ENCODE data around the gene RBBP4.

Gene RBBP4

GRCh38 chr1:32718527-32718926 lies 67.5 kb downstream of the RBBP4 start:
- Histone ChIP-seq H3K9me3 (ENCODE audit: insufficient read depth, low read depth, low read length) (no peaks in the 10 kb centered on the region), H3K9ac (ENCODE audit: low read depth, low read length, poor library complexity, severe bottlenecking) (no peak overlapping the region), H3K4me3 (ENCODE audit: low read length, poor library complexity, severe bottlenecking) (no peak overlapping the region), H3F3A (ENCODE audit: low read depth) (no peaks in the 10 kb centered on the region), H3K9me2 (replicated peaks; ENCODE audit: low read depth, low read length) (no peaks in the 10 kb centered on the region), H2AFZ (ENCODE audit: low read length) (no peak overlapping the region), H3K4me1 (ENCODE audit: insufficient read depth, low read length, poor library complexity, severe bottlenecking) (peaks cover 12% of the 10 kb centered on the region), H3K27me3 (ENCODE audit: insufficient read depth, low read length, poor library complexity, severe bottlenecking) (no peaks in the 10 kb centered on the region), H3K36me3 (ENCODE audit: insufficient read depth, low read length) (no peaks in the 10 kb centered on the region), H3K4me2 (ENCODE audit: low read depth, low read length, poor library complexity, severe bottlenecking) (no peak overlapping the region), H4K20me1 (ENCODE audit: insufficient read depth, low read length, poor library complexity, severe bottlenecking) (no peaks in the 10 kb centered on the region), H3K79me2 (ENCODE audit: insufficient read depth, low read length) (no peaks in the 10 kb centered on the region)
- TF ChIP-seq, protein P1, sequence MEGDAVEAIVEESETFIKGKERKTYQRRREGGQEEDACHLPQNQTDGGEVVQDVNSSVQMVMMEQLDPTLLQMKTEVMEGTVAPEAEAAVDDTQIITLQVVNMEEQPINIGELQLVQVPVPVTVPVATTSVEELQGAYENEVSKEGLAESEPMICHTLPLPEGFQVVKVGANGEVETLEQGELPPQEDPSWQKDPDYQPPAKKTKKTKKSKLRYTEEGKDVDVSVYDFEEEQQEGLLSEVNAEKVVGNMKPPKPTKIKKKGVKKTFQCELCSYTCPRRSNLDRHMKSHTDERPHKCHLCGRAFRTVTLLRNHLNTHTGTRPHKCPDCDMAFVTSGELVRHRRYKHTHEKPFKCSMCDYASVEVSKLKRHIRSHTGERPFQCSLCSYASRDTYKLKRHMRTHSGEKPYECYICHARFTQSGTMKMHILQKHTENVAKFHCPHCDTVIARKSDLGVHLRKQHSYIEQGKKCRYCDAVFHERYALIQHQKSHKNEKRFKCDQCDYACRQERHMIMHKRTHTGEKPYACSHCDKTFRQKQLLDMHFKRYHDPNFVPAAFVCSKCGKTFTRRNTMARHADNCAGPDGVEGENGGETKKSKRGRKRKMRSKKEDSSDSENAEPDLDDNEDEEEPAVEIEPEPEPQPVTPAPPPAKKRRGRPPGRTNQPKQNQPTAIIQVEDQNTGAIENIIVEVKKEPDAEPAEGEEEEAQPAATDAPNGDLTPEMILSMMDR (conservative IDR thresholded peaks at IDR 0.05; ENCODE audit: low read length): no peak
- no peak for TF ChIP-seq EZH2phosphoT487 (IDR thresholded peaks at IDR 0.05; ENCODE audit: borderline replicate concordance)

- H3F3A ChIP-seq (ENCODE audit: low read depth): no peaks in the 10 kb centered on the region
- no peak for TF ChIP-seq EZH2phosphoT487 (IDR thresholded peaks at IDR 0.05; ENCODE audit: borderline replicate concordance)
- TF ChIP-seq, protein P1 (conservative IDR thresholded peaks at IDR 0.05; ENCODE audit: low read length): no peak
- no peak overlapping the region for H2AFZ ChIP-seq (ENCODE audit: low read length)
- peaks cover 17% of the 10 kb centered on the region for H3K4me1 ChIP-seq (ENCODE audit: insufficient read depth, low read length, poor library complexity, severe bottlenecking)
- H3K4me2 ChIP-seq (ENCODE audit: low read depth, low read length, poor library complexity, severe bottlenecking): no peak overlapping the region
- no peaks in the 10 kb centered on the region for H3K9me3 ChIP-seq (ENCODE audit: insufficient read depth, low read depth, low read length)
- H3K79me2 ChIP-seq (ENCODE audit: insufficient read depth, low read length): no peaks in the 10 kb centered on the region
- H3K36me3 ChIP-seq (ENCODE audit: insufficient read depth, low read length): no peaks in the 10 kb centered on the region
- no peaks in the 10 kb centered on the region for H3K9me2 ChIP-seq (replicated peaks; ENCODE audit: low read depth, low read length)
- H3K4me3 ChIP-seq (ENCODE audit: low read length, poor library complexity, severe bottlenecking): no peak overlapping the region
- H3K9ac ChIP-seq (ENCODE audit: low read depth, low read length, poor library complexity, severe bottlenecking): no peak overlapping the region
- no peaks in the 10 kb centered on the region for H4K20me1 ChIP-seq (ENCODE audit: insufficient read depth, low read length, poor library complexity, severe bottlenecking)
- H3K27me3 ChIP-seq (ENCODE audit: insufficient read depth, low read length, poor library complexity, severe bottlenecking): no peaks in the 10 kb centered on the region
Measured at GRCh38 chr1:32719681-32720275, 68.8 kb downstream of the RBBP4 start.

- H3K9me3 ChIP-seq (ENCODE audit: insufficient read depth, low read depth, low read length): no peaks in the 10 kb centered on the region
- H3K79me2 ChIP-seq (ENCODE audit: insufficient read depth, low read length): no peaks in the 10 kb centered on the region
- H3K9me2 ChIP-seq (replicated peaks; ENCODE audit: low read depth, low read length): no peaks in the 10 kb centered on the region
- no peak overlapping the region for H2AFZ ChIP-seq (ENCODE audit: low read length)
- H3K4me2 ChIP-seq (ENCODE audit: low read depth, low read length, poor library complexity, severe bottlenecking): peak overlapping the region; percentile 52
- H3K27me3 ChIP-seq (ENCODE audit: insufficient read depth, low read length, poor library complexity, severe bottlenecking): no peaks in the 10 kb centered on the region
- H3F3A ChIP-seq (ENCODE audit: low read depth): no peaks in the 10 kb centered on the region
- TF ChIP-seq EZH2phosphoT487 (IDR thresholded peaks at IDR 0.05; ENCODE audit: borderline replicate concordance): no peak
- TF ChIP-seq, protein P1 (conservative IDR thresholded peaks at IDR 0.05; ENCODE audit: low read length): no peak
- peak overlapping the region; percentile 25 for H3K9ac ChIP-seq (ENCODE audit: low read depth, low read length, poor library complexity, severe bottlenecking)
- no peaks in the 10 kb centered on the region for H3K36me3 ChIP-seq (ENCODE audit: insufficient read depth, low read length)
- peaks cover 14% of the 10 kb centered on the region for H3K4me1 ChIP-seq (ENCODE audit: insufficient read depth, low read length, poor library complexity, severe bottlenecking)
- H3K4me3 ChIP-seq (ENCODE audit: low read length, poor library complexity, severe bottlenecking): peak overlapping the region; percentile 42
- no peaks in the 10 kb centered on the region for H4K20me1 ChIP-seq (ENCODE audit: insufficient read depth, low read length, poor library complexity, severe bottlenecking)
Measured at GRCh38 chr1:32724678-32725614, 73.9 kb downstream of the RBBP4 start.

All from Loucy (cell line).